ENCODE results near the gene RAPGEF1.

RAPGEF1 gene

GRCh38 chr9:131676431-131676972 lies 63.4 kb downstream of the RAPGEF1 start:
- no peak for TF ChIP-seq SPI1 (IDR thresholded peaks at IDR 0.05; ENCODE audit: low read depth, low read length)
- TF ChIP-seq TAF1 (IDR thresholded peaks at IDR 0.05; ENCODE audit: low read depth, low read length), result no peak
- peak; percentile 59; the same call in 1 of the 2 replicates for TF ChIP-seq POLR2AphosphoS5 (IDR thresholded peaks at IDR 0.05; ENCODE audit: low read depth, low read length)
- TF ChIP-seq PAX5 (IDR thresholded peaks at IDR 0.05; ENCODE audit: insufficient read depth, low read length, severe bottlenecking), result no peak
- TF ChIP-seq POLR2A (IDR thresholded peaks at IDR 0.05; ENCODE audit: low read depth, low read length), result no peak
- TF ChIP-seq POU2F2 (IDR thresholded peaks at IDR 0.05; ENCODE audit: low read depth, low read length), result peak; percentile 80; the same call in 1 of the 2 replicates
- DNase-seq (ENCODE audit: insufficient read length, low spot score) (no peak), FAIRE-seq (no peak)

- FAIRE-seq (no peak), DNase-seq (ENCODE audit: insufficient read length, low spot score) (no peak)
- TF ChIP-seq PAX5 (IDR thresholded peaks at IDR 0.05; ENCODE audit: insufficient read depth, low read length, severe bottlenecking), result no peak
- TF ChIP-seq TAF1 (IDR thresholded peaks at IDR 0.05; ENCODE audit: low read depth, low read length), result no peak
- no peak for TF ChIP-seq POLR2AphosphoS5 (IDR thresholded peaks at IDR 0.05; ENCODE audit: low read depth, low read length)
- TF ChIP-seq SPI1 (IDR thresholded peaks at IDR 0.05; ENCODE audit: low read depth, low read length), result no peak
- no peak for TF ChIP-seq POLR2A (IDR thresholded peaks at IDR 0.05; ENCODE audit: low read depth, low read length)
- TF ChIP-seq POU2F2 (IDR thresholded peaks at IDR 0.05; ENCODE audit: low read depth, low read length), result no peak
Observed at GRCh38 chr9:131675437-131676022, 64.3 kb downstream of the RAPGEF1 start.

- FAIRE-seq, result no peak
- DNase-seq (ENCODE audit: insufficient read length, low spot score), result no peak
- TF ChIP-seq POLR2AphosphoS5 (IDR thresholded peaks at IDR 0.05; ENCODE audit: low read depth, low read length) (no peak), POLR2A (IDR thresholded peaks at IDR 0.05; ENCODE audit: low read depth, low read length) (no peak), PAX5 (IDR thresholded peaks at IDR 0.05; ENCODE audit: insufficient read depth, low read length, severe bottlenecking) (no peak), SPI1 (IDR thresholded peaks at IDR 0.05; ENCODE audit: low read depth, low read length) (no peak), POU2F2 (IDR thresholded peaks at IDR 0.05; ENCODE audit: low read depth, low read length) (no peak), TAF1 (IDR thresholded peaks at IDR 0.05; ENCODE audit: low read depth, low read length) (no peak)
Observed at GRCh38 chr9:131674425-131675421, 65.2 kb downstream of the RAPGEF1 start.

- TF ChIP-seq POLR2AphosphoS5 (IDR thresholded peaks at IDR 0.05; ENCODE audit: low read depth, low read length) (no peak), PAX5 (IDR thresholded peaks at IDR 0.05; ENCODE audit: insufficient read depth, low read length, severe bottlenecking) (no peak)
- DNase-seq (ENCODE audit: insufficient read length, low spot score) (no peak), FAIRE-seq (no peak)
Observed at GRCh38 chr9:131673531-131673930, 66.3 kb downstream of the RAPGEF1 start.

- DNase-seq (ENCODE audit: insufficient read length, low spot score), result no peak
- TF ChIP-seq POU2F2 (IDR thresholded peaks at IDR 0.05; ENCODE audit: low read depth, low read length) (no peak), POLR2AphosphoS5 (IDR thresholded peaks at IDR 0.05; ENCODE audit: low read depth, low read length) (no peak), SPI1 (IDR thresholded peaks at IDR 0.05; ENCODE audit: low read depth, low read length) (no peak), POLR2A (IDR thresholded peaks at IDR 0.05; ENCODE audit: low read depth, low read length) (no peak), TAF1 (IDR thresholded peaks at IDR 0.05; ENCODE audit: low read depth, low read length) (no peak), PAX5 (IDR thresholded peaks at IDR 0.05; ENCODE audit: insufficient read depth, low read length, severe bottlenecking) (no peak)
- no peak for FAIRE-seq
Observed at GRCh38 chr9:131673068-131673467, 66.8 kb downstream of the RAPGEF1 start.

GRCh38 chr9:131672451-131672850 lies 67.4 kb downstream of the RAPGEF1 start:
- DNase-seq (ENCODE audit: insufficient read length, low spot score) (no peak), FAIRE-seq (no peak)
- TF ChIP-seq POLR2A (IDR thresholded peaks at IDR 0.05; ENCODE audit: low read depth, low read length) (no peak), TAF1 (IDR thresholded peaks at IDR 0.05; ENCODE audit: low read depth, low read length) (no peak), PAX5 (IDR thresholded peaks at IDR 0.05; ENCODE audit: insufficient read depth, low read length, severe bottlenecking) (no peak), POU2F2 (IDR thresholded peaks at IDR 0.05; ENCODE audit: low read depth, low read length) (no peak), SPI1 (IDR thresholded peaks at IDR 0.05; ENCODE audit: low read depth, low read length) (no peak), POLR2AphosphoS5 (IDR thresholded peaks at IDR 0.05; ENCODE audit: low read depth, low read length) (no peak)

GRCh38 chr9:131671133-131671520 lies 68.7 kb downstream of the RAPGEF1 start:
- no peak for TF ChIP-seq POU2F2 (IDR thresholded peaks at IDR 0.05; ENCODE audit: low read depth, low read length)
- FAIRE-seq, result no peak
- no peak for DNase-seq (ENCODE audit: insufficient read length, low spot score)

- FAIRE-seq (no peak), DNase-seq (ENCODE audit: insufficient read length, low spot score) (no peak)
- TF ChIP-seq SPI1 (IDR thresholded peaks at IDR 0.05; ENCODE audit: low read depth, low read length) (no peak), PAX5 (IDR thresholded peaks at IDR 0.05; ENCODE audit: insufficient read depth, low read length, severe bottlenecking) (no peak), POU2F2 (IDR thresholded peaks at IDR 0.05; ENCODE audit: low read depth, low read length) (no peak), POLR2A (IDR thresholded peaks at IDR 0.05; ENCODE audit: low read depth, low read length) (no peak), POLR2AphosphoS5 (IDR thresholded peaks at IDR 0.05; ENCODE audit: low read depth, low read length) (no peak), TAF1 (IDR thresholded peaks at IDR 0.05; ENCODE audit: low read depth, low read length) (no peak)
Observed at GRCh38 chr9:131670247-131671132, 69.4 kb downstream of the RAPGEF1 start.
